HepG2 (cell line): ENCODE results near the gene DUSP9. TPM values are rescaled to one million over a fixed set of nuclear protein-coding genes. Genes with fewer than 3 reads are reported as not detected.

Source experiments
- KDM3A ChIP-seq: IDR thresholded peaks from 2 replicates; pipeline ENCODE4 v1.6.1; 2018; ENCODE audit warnings: low read depth, missing compliant biosample characterization
- KLF9 ChIP-seq: IDR thresholded peaks from 2 replicates; pipeline ENCODE4 v1.6.1; 2016; ENCODE audit warnings: low read depth
- MAFF ChIP-seq: IDR thresholded peaks from 2 replicates; pipeline ENCODE4 v1.6.1; 2011; ENCODE audit warnings: low read depth, low read length, improper control_type of control experiment
- MTA3 ChIP-seq: sonication (generic); formaldehyde crosslinking; IDR thresholded peaks from 2 replicates; pipeline ENCODE4 v1.4.0; 2020; ENCODE audit warnings: missing genetic modification reagents
- RCOR2 ChIP-seq: IDR thresholded peaks from 2 replicates; pipeline ENCODE4 v1.6.1; 2016; ENCODE audit warnings: missing biosample characterization, missing genetic modification reagents
- RXRA ChIP-seq: sonication (generic); formaldehyde crosslinking; IDR thresholded peaks from 2 replicates; pipeline ENCODE4 v1.5.1; 2020; ENCODE audit warnings: missing genetic modification reagents
- STAG1 ChIP-seq: sonication (generic); formaldehyde crosslinking; IDR thresholded peaks from 2 replicates; pipeline ENCODE4 v1.4.0; 2020; ENCODE audit warnings: missing genetic modification reagents
- TP53 ChIP-seq: sonication (generic); formaldehyde crosslinking; conservative IDR thresholded peaks from 2 replicates; pipeline ENCODE4 v1.4.0; 2020; ENCODE audit warnings: missing genetic modification reagents
- ZBTB21 ChIP-seq: sonication (generic); formaldehyde crosslinking; IDR thresholded peaks from 2 replicates; pipeline ENCODE4 v1.4.0; 2020; ENCODE audit warnings: missing genetic modification reagents
- ZNF34 ChIP-seq: sonication (generic); formaldehyde crosslinking; IDR thresholded peaks from 2 replicates; pipeline ENCODE4 v1.4.0; 2020; ENCODE audit warnings: mild to moderate bottlenecking, missing genetic modification reagents, borderline replicate concordance
- ZNF382 ChIP-seq: sonication (generic); formaldehyde crosslinking; IDR thresholded peaks from 2 replicates; pipeline ENCODE4 v1.5.0; 2020; ENCODE audit warnings: missing genetic modification reagents, mild to moderate bottlenecking, borderline replicate concordance
- ZNF672 ChIP-seq: sonication (generic); formaldehyde crosslinking; IDR thresholded peaks from 2 replicates; pipeline ENCODE4 v1.8.1; 2022; ENCODE audit warnings: missing genetic modification reagents
- polyA plus RNA-seq, 8 experiments: library from polyadenylated mRNA; depleted of rRNA in 3 of 8; stranded (reverse) in 7 of 8; unstranded in 1 of 8; fragments of >200 nt; fragmentation: Illumina TruSeq in 4 of 8; extraction: Trizol in 4 of 8; gene quantifications; 2 replicates each; pipeline versions ENCODE4 v1.2.1 to v1.2.3, GENCODE V29; 2011 to 2016; ENCODE audit warnings: low read depth in 4 of 8, missing spikeins in 1 of 8, mixed read lengths in 1 of 8; ENCODE audit not compliant: insufficient read depth in 1 of 8
- total RNA-seq, 5 experiments: library from RNA; depleted of rRNA; stranded (reverse); fragments of >200 nt; fragmentation: Illumina TruSeq; extraction: Trizol; gene quantifications; 2 replicates each; pipeline ENCODE4 v1.2.3, GENCODE V29; 2016; ENCODE audit warnings: low read depth in 1 of 5
- TF ChIP-seq, protein P1 (sequence below): sonication (generic); formaldehyde crosslinking; IDR thresholded peaks from 2 replicates; pipeline ENCODE4 v1.4.0; 2020; ENCODE audit warnings: mild to moderate bottlenecking, missing genetic modification reagents
- TF ChIP-seq, protein P2 (sequence below): IDR thresholded peaks from 2 replicates; pipeline ENCODE4 v1.6.1; 2016; ENCODE audit warnings: mild to moderate bottlenecking
- TF ChIP-seq, protein P3 (sequence below): sonication (generic); formaldehyde crosslinking; IDR thresholded peaks from 2 replicates; pipeline ENCODE4 v1.8.1; 2022; ENCODE audit warnings: mild to moderate bottlenecking, missing genetic modification reagents
- TF ChIP-seq, protein P4 (sequence below): IDR thresholded peaks from 2 replicates; pipeline ENCODE4 v1.6.1; 2012; ENCODE audit warnings: low read depth, low read length, improper control_type of control experiment
- TF ChIP-seq, protein P5 (sequence below): IDR thresholded peaks from 2 replicates; pipeline ENCODE4 v1.6.1; 2016; ENCODE audit warnings: low read depth, borderline replicate concordance
- TF ChIP-seq, protein P6 (sequence below): IDR thresholded peaks from 2 replicates; pipeline ENCODE4 v1.6.1; 2016; ENCODE audit warnings: missing compliant biosample characterization, missing genetic modification reagents, borderline replicate concordance
- TF ChIP-seq, protein P7 (sequence below): sonication (generic); formaldehyde crosslinking; IDR thresholded peaks from 2 replicates; pipeline ENCODE4 v1.9.0; 2021; ENCODE audit warnings: missing genetic modification reagents, mild to moderate bottlenecking, borderline replicate concordance

The DUSP9 gene
- total and polyA plus RNA-seq, 2 of the 13 experiments (the other 11 are each of a cell fraction or from before 2014, with no cell fraction given), result 235 to 435 TPM

DNA sequence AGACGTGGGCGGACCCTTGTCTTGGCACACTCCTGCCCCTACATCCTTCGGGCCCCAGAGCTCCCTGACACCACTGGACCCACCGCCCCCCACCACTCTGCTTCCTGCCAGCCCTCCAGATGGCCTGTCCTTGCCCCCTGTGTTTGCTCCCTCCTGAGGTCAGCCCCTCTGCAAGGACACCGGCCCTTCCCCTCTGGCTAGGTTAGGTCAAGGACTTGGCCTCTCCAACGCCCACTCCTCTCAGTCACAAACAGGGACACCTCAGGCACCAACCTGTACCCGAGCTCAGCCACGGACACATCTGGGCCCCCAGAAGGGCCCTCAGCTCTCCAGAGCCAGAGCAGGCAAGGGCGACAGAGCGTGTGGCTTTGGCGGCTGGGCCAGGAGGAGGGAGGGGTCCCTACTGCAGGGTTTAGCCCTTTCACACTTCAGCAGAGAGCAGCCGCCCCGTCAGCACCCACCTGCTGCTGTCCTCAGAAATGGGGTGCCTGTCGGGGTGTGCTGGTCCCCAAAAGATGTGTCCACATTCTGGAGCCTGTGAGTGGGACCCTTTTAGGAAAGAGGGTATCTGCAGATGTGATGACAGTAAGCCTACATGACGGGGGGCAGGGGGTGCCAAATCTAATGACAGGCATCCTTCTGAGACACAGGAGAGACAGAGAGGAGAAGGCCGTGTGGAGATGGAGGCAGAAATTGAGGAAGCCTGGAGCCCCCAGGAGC, 23.5 kb upstream of the DUSP9 start (continued):
- TF ChIP-seq, protein P1, sequence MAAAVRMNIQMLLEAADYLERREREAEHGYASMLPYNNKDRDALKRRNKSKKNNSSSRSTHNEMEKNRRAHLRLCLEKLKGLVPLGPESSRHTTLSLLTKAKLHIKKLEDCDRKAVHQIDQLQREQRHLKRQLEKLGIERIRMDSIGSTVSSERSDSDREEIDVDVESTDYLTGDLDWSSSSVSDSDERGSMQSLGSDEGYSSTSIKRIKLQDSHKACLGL (CRISPR knock-in tag), result peak; percentile 45; the same call in 1 of the 2 replicates
- no peak for TF ChIP-seq RCOR2 (CRISPR knock-in tag)
- TF ChIP-seq TP53 (CRISPR knock-in tag), result no peak
- TF ChIP-seq, protein P2, sequence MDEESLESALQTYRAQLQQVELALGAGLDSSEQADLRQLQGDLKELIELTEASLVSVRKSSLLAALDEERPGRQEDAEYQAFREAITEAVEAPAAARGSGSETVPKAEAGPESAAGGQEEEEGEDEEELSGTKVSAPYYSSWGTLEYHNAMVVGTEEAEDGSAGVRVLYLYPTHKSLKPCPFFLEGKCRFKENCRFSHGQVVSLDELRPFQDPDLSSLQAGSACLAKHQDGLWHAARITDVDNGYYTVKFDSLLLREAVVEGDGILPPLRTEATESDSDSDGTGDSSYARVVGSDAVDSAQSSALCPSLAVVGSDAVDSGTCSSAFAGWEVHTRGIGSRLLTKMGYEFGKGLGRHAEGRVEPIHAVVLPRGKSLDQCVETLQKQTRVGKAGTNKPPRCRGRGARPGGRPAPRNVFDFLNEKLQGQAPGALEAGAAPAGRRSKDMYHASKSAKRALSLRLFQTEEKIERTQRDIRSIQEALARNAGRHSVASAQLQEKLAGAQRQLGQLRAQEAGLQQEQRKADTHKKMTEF (CRISPR knock-in tag), result no peak
- TF ChIP-seq, protein P3, sequence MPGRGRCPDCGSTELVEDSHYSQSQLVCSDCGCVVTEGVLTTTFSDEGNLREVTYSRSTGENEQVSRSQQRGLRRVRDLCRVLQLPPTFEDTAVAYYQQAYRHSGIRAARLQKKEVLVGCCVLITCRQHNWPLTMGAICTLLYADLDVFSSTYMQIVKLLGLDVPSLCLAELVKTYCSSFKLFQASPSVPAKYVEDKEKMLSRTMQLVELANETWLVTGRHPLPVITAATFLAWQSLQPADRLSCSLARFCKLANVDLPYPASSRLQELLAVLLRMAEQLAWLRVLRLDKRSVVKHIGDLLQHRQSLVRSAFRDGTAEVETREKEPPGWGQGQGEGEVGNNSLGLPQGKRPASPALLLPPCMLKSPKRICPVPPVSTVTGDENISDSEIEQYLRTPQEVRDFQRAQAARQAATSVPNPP, result 0 out of 2 replicates have a peak, but pooled peaks have one; percentile 26
- TF ChIP-seq MAFF, result no peak
- TF ChIP-seq ZNF34, result no peak
- no peak for TF ChIP-seq ZNF672 (CRISPR knock-in tag)
- TF ChIP-seq ZNF382 (CRISPR knock-in tag), result no peak
- TF ChIP-seq, protein P4, sequence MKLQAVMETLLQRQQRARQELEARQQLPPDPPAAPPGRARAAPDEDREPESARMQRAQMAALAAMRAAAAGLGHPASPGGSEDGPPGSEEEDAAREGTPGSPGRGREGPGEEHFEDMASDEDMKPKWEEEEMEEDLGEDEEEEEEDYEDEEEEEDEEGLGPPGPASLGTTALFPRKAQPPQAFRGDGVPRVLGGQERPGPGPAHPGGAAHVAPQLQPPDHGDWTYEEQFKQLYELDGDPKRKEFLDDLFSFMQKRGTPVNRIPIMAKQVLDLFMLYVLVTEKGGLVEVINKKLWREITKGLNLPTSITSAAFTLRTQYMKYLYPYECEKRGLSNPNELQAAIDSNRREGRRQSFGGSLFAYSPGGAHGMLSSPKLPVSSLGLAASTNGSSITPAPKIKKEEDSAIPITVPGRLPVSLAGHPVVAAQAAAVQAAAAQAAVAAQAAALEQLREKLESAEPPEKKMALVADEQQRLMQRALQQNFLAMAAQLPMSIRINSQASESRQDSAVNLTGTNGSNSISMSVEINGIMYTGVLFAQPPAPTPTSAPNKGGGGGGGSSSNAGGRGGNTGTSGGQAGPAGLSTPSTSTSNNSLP, result no peak
- no peak for TF ChIP-seq KLF9 (CRISPR knock-in tag)
- no peak for TF ChIP-seq MTA3 (CRISPR knock-in tag)
- TF ChIP-seq RXRA (CRISPR knock-in tag), result peak; percentile 97
- TF ChIP-seq KDM3A, result no peak
- TF ChIP-seq STAG1 (CRISPR knock-in tag), result no peak
- no peak for TF ChIP-seq ZBTB21
- TF ChIP-seq, protein P5, sequence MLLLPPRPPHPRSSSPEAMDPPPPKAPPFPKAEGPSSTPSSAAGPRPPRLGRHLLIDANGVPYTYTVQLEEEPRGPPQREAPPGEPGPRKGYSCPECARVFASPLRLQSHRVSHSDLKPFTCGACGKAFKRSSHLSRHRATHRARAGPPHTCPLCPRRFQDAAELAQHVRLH (CRISPR knock-in tag), result peak; percentile 49; the same call in 1 of the 2 replicates
- TF ChIP-seq, protein P6, sequence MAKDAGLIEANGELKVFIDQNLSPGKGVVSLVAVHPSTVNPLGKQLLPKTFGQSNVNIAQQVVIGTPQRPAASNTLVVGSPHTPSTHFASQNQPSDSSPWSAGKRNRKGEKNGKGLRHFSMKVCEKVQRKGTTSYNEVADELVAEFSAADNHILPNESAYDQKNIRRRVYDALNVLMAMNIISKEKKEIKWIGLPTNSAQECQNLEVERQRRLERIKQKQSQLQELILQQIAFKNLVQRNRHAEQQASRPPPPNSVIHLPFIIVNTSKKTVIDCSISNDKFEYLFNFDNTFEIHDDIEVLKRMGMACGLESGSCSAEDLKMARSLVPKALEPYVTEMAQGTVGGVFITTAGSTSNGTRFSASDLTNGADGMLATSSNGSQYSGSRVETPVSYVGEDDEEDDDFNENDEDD, result no peak
- TF ChIP-seq, protein P7, sequence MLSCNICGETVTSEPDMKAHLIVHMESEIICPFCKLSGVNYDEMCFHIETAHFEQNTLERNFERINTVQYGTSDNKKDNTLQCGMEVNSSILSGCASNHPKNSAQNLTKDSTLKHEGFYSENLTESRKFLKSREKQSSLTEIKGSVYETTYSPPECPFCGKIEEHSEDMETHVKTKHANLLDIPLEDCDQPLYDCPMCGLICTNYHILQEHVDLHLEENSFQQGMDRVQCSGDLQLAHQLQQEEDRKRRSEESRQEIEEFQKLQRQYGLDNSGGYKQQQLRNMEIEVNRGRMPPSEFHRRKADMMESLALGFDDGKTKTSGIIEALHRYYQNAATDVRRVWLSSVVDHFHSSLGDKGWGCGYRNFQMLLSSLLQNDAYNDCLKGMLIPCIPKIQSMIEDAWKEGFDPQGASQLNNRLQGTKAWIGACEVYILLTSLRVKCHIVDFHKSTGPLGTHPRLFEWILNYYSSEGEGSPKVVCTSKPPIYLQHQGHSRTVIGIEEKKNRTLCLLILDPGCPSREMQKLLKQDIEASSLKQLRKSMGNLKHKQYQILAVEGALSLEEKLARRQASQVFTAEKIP (CRISPR knock-in tag), result no peak
